NOMO-1 treated with DMSO at 0.1 percent for 48 hours (cell line): ENCODE data around the gene LMOD3.

Experiments used
- DNase-seq: peaks from one replicate; lab custom pipeline; 2025; ENCODE audit not compliant: unreplicated experiment; lab: John Stamatoyannopoulos, UW

The LMOD3 gene

GRCh38 chr3:69063636-69064035, 58.8 kb downstream of the LMOD3 start:
- DNase-seq = no peak

- DNase-seq = no peak
Observed at GRCh38 chr3:69059688-69060087, 62.7 kb downstream of the LMOD3 start.

- no peak for DNase-seq
Observed at GRCh38 chr3:69058947-69059224, 63.5 kb downstream of the LMOD3 start.

- DNase-seq = peak; percentile 58
Observed at GRCh38 chr3:69058180-69058946, 64.0 kb downstream of the LMOD3 start.
